ENCODE data around the gene FARP2. TPM values are rescaled to one million over a fixed set of nuclear protein-coding genes. Genes with fewer than 3 reads are reported as not detected.

The FARP2 gene
- total and polyA plus RNA-seq, 2 experiments from 2014 or later: 16.0 to 22.6 TPM

GRCh38 chr2:241503776-241504392 is 147.8 kb downstream of the FARP2 start (continued):
- TF ChIP-seq, protein P1, sequence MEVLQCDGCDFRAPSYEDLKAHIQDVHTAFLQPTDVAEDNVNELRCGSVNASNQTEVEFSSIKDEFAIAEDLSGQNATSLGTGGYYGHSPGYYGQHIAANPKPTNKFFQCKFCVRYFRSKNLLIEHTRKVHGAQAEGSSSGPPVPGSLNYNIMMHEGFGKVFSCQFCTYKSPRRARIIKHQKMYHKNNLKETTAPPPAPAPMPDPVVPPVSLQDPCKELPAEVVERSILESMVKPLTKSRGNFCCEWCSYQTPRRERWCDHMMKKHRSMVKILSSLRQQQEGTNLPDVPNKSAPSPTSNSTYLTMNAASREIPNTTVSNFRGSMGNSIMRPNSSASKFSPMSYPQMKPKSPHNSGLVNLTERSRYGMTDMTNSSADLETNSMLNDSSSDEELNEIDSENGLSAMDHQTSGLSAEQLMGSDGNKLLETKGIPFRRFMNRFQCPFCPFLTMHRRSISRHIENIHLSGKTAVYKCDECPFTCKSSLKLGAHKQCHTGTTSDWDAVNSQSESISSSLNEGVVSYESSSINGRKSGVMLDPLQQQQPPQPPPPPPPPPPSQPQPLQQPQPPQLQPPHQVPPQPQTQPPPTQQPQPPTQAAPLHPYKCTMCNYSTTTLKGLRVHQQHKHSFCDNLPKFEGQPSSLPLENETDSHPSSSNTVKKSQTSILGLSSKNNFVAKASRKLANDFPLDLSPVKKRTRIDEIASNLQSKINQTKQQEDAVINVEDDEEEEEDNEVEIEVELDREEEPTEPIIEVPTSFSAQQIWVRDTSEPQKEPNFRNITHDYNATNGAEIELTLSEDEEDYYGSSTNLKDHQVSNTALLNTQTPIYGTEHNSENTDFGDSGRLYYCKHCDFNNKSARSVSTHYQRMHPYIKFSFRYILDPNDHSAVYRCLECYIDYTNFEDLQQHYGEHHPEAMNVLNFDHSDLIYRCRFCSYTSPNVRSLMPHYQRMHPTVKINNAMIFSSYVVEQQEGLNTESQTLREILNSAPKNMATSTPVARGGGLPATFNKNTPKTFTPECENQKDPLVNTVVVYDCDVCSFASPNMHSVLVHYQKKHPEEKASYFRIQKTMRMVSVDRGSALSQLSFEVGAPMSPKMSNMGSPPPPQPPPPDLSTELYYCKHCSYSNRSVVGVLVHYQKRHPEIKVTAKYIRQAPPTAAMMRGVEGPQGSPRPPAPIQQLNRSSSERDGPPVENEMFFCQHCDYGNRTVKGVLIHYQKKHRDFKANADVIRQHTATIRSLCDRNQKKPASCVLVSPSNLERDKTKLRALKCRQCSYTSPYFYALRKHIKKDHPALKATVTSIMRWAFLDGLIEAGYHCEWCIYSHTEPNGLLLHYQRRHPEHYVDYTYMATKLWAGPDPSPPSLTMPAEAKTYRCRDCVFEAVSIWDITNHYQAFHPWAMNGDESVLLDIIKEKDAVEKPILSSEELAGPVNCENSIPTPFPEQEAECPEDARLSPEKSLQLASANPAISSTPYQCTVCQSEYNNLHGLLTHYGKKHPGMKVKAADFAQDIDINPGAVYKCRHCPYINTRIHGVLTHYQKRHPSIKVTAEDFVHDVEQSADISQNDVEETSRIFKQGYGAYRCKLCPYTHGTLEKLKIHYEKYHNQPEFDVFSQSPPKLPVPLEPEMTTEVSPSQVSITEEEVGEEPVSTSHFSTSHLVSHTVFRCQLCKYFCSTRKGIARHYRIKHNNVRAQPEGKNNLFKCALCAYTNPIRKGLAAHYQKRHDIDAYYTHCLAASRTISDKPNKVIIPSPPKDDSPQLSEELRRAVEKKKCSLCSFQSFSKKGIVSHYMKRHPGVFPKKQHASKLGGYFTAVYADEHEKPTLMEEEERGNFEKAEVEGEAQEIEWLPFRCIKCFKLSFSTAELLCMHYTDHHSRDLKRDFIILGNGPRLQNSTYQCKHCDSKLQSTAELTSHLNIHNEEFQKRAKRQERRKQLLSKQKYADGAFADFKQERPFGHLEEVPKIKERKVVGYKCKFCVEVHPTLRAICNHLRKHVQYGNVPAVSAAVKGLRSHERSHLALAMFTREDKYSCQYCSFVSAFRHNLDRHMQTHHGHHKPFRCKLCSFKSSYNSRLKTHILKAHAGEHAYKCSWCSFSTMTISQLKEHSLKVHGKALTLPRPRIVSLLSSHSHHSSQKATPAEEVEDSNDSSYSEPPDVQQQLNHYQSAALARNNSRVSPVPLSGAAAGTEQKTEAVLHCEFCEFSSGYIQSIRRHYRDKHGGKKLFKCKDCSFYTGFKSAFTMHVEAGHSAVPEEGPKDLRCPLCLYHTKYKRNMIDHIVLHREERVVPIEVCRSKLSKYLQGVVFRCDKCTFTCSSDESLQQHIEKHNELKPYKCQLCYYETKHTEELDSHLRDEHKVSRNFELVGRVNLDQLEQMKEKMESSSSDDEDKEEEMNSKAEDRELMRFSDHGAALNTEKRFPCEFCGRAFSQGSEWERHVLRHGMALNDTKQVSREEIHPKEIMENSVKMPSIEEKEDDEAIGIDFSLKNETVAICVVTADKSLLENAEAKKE (CRISPR knock-in tag; IDR thresholded peaks at IDR 0.05): no peak
- no peak for TF ChIP-seq NANOG (IDR thresholded peaks at IDR 0.05; ENCODE audit: borderline replicate concordance)
- no peak for TF ChIP-seq ZNF114 (CRISPR knock-in tag; IDR thresholded peaks at IDR 0.05)
- no peak for TF ChIP-seq ZNF331 (CRISPR knock-in tag; IDR thresholded peaks at IDR 0.05; ENCODE audit: low read depth)

GRCh38 chr2:241505086-241505780 is 149.1 kb downstream of the FARP2 start:
- Mint-ChIP-seq H3K27me3 (ENCODE audit: insufficient read depth, low read depth, poor library complexity) (peaks cover 12% of the 10 kb centered on the region), H3K4me3 (no peak overlapping the region), H3K4me1 (peaks cover 16% of the 10 kb centered on the region), H3K27ac (peak overlapping the region; percentile 89; the same call in 1 of the 2 replicates), H3K9me3 (no peaks in the 10 kb centered on the region; the same call in 2 of the 3 replicates), H3K36me3 (ENCODE audit: low read depth) (peaks cover 31% of the 10 kb centered on the region)
- DNase-seq (ENCODE audit: low spot score) (no peak), ATAC-seq (no peak)
- peaks cover 8% of the 10 kb centered on the region; the same call in 1 of the 2 replicates for H3K27me3 ChIP-seq (ENCODE audit: insufficient read depth)
- no peaks in the 10 kb centered on the region for H3K9me2 ChIP-seq (ENCODE audit: insufficient read depth)
- H3K4me1 ChIP-seq (ENCODE audit: insufficient read depth): peaks cover 16% of the 10 kb centered on the region
- H4K20me1 ChIP-seq (replicated peaks; ENCODE audit: insufficient read depth): peaks cover 39% of the 10 kb centered on the region
- no peak overlapping the region for H3K27ac ChIP-seq (ENCODE audit: low read depth)
- no peak overlapping the region for H3K4me3 ChIP-seq
- peaks cover 70% of the 10 kb centered on the region for H3K79me2 ChIP-seq (replicated peaks; ENCODE audit: insufficient read depth)
- H3F3A ChIP-seq (replicated peaks; ENCODE audit: low read depth): 0 out of 2 replicates have a peak, but pooled peaks cover 4% of the 10 kb centered on the region
- no peak overlapping the region for H3K4me2 ChIP-seq
- no peak overlapping the region for H2AFZ ChIP-seq
- no peaks in the 10 kb centered on the region for H3K36me3 ChIP-seq (ENCODE audit: insufficient read depth)
- no peak for TF ChIP-seq POLR2AphosphoS5 (IDR thresholded peaks at IDR 0.05; ENCODE audit: low read depth)
- no peak for TF ChIP-seq NANOG (IDR thresholded peaks at IDR 0.05; ENCODE audit: borderline replicate concordance)
- no peak for TF ChIP-seq CTCF (conservative IDR thresholded peaks at IDR 0.05; ENCODE audit: low read depth in 2 of 2)
- TF ChIP-seq ZNF114 (CRISPR knock-in tag; IDR thresholded peaks at IDR 0.05): no peak

Measured in GM23338 (cell line).